B cell (primary cell): ENCODE data around the gene HDLBP. TPM values are rescaled to one million over a fixed set of nuclear protein-coding genes. Genes with fewer than 3 reads are reported as not detected.

Experiments
- ATAC-seq: fragments of 200-7000 bp; cut with Tn5 transposase; one replicate; pipeline ENCODE4 v1.10.0; 2021; ENCODE audit warnings: low read depth, mild to moderate bottlenecking, moderate number of reproducible peaks, moderate library complexity
- CTCF ChIA-PET: fragments of 350-600 bp; sonication (Branson Sonifier 250); formaldehyde crosslinking; loops from one replicate; lab custom pipeline; 2021; ENCODE audit warnings: antibody characterized with exemption, inconsistent platforms; lab: Charles Lee
- POLR2A ChIA-PET: fragments of 350-600 bp; sonication (Branson Sonifier 250); formaldehyde crosslinking; loops from one replicate; lab custom pipeline; 2021; ENCODE audit warnings: antibody characterized with exemption; lab: Charles Lee
- DNase-seq: peaks from one replicate; pipeline ENCODE4 v3.0.0; 2013
- H2AFZ ChIP-seq: 2 replicates; pipeline ENCODE4 v1.6.1; 2012; ENCODE audit warnings: mild to moderate bottlenecking, low read depth, low read length; ENCODE audit not compliant: insufficient read depth, poor library complexity, severe bottlenecking
- H3K27ac ChIP-seq, 2 donors: 1 replicate in 1 of 2; 2 replicates in 1 of 2; pipeline ENCODE4 v1.5.1; 2012 to 2013; ENCODE audit warnings: low read length in 2 of 2, mild to moderate bottlenecking in 2 of 2, moderate library complexity in 1 of 2
- H3K27me3 ChIP-seq, 4 experiments: fragments of 200-600 bp in 1 of 4; sonication (generic) in 1 of 4; replicated peaks in 1 of 4; 1 replicate in 2 of 4; 2 replicates in 2 of 4; pipeline versions ENCODE4 v1.6.1 to v1.7.0; 2013 to 2016; ENCODE audit warnings: low read length in 3 of 4, mild to moderate bottlenecking in 2 of 4, mixed read lengths in 1 of 4, moderate library complexity in 1 of 4; ENCODE audit not compliant: insufficient read depth in 4 of 4, control insufficient read depth in 3 of 4; ENCODE audit errors: control extremely low read depth in 1 of 4
- H3K36me3 ChIP-seq, 2 experiments: replicated peaks in 1 of 2; 1 replicate in 1 of 2; 2 replicates in 1 of 2; pipeline versions ENCODE4 v1.6.1 to v1.7.1; 2013; ENCODE audit warnings: low read length in 1 of 2; ENCODE audit not compliant: insufficient read depth in 2 of 2, control insufficient read depth in 1 of 2; ENCODE audit errors: control extremely low read depth in 1 of 2, extremely low read depth in 1 of 2
- H3K4me1 ChIP-seq, 2 donors: fragments of 200-600 bp in 1 of 2; sonication (generic) in 1 of 2; 1 replicate in 1 of 2; 2 replicates in 1 of 2; pipeline versions ENCODE4 v1.5.1 to v1.6.1; 2013 to 2017; ENCODE audit warnings: low read length in 2 of 2; ENCODE audit not compliant: control insufficient read depth in 2 of 2, insufficient read depth in 2 of 2
- H3K4me2 ChIP-seq: replicated peaks from 2 replicates; pipeline ENCODE3; 2012; ENCODE audit warnings: mild to moderate bottlenecking, low read depth, low read length; ENCODE audit not compliant: poor library complexity, severe bottlenecking
- H3K4me3 ChIP-seq, 5 experiments: fragments of 200-600 bp in 1 of 5; sonication (generic) in 1 of 5; 1 replicate in 3 of 5; 2 replicates in 2 of 5; pipeline versions ENCODE4 v1.5.1 to v1.7.0; 2011 to 2016; ENCODE audit warnings: low read length in 4 of 5, mild to moderate bottlenecking in 4 of 5, low read depth in 2 of 5, control low read depth in 1 of 5, moderate library complexity in 1 of 5; ENCODE audit not compliant: insufficient read depth in 1 of 5; ENCODE audit errors: control extremely low read depth in 1 of 5, extremely low read depth in 1 of 5
- H3K79me2 ChIP-seq: fragments of 200-600 bp; sonication (generic); one replicate; pipeline ENCODE4 v1.6.0; 2016; ENCODE audit warnings: low read length; ENCODE audit not compliant: control insufficient read depth, insufficient read depth
- H3K9ac ChIP-seq: fragments of 200-600 bp; sonication (generic); 2 replicates; pipeline ENCODE4 v1.6.1; 2017; ENCODE audit warnings: mild to moderate bottlenecking, low read length, moderate library complexity
- H3K9me3 ChIP-seq, 3 donors: one replicate each; pipeline versions ENCODE4 v1.6.1 to v1.7.1; 2013; ENCODE audit warnings: low read length in 2 of 3; ENCODE audit not compliant: control insufficient read depth in 2 of 3, insufficient read depth in 1 of 3; ENCODE audit errors: control extremely low read depth in 1 of 3
- H4K20me1 ChIP-seq: 2 replicates; pipeline ENCODE4 v1.6.0; 2012; ENCODE audit warnings: mild to moderate bottlenecking, low read length; ENCODE audit not compliant: insufficient read depth, control insufficient read depth, poor library complexity, severe bottlenecking
- H3K27ac Mint-ChIP-seq: one replicate; pipeline ENCODE4 v1.8.0; 2021; ENCODE audit warnings: mixed read lengths
- H3K27me3 Mint-ChIP-seq: one replicate; pipeline ENCODE4 v1.8.0; 2021; ENCODE audit warnings: mixed read lengths
- H3K4me1 Mint-ChIP-seq: one replicate; pipeline ENCODE4 v1.8.0; 2021; ENCODE audit warnings: mixed read lengths
- H3K4me3 Mint-ChIP-seq: one replicate; pipeline ENCODE4 v1.8.0; 2021; ENCODE audit warnings: mixed read lengths
- H3K9me3 Mint-ChIP-seq: one replicate; pipeline ENCODE4 v1.8.0; 2022; ENCODE audit warnings: mixed read lengths; ENCODE audit not compliant: insufficient read depth
- CTCF ChIP-seq: fragments of 200-600 bp; IDR thresholded peaks from one replicate; pipeline ENCODE4 v1.8.0; 2022; ENCODE audit warnings: antibody characterized with exemption, mild to moderate bottlenecking
- EZH2 ChIP-seq: IDR thresholded peaks from 2 replicates; pipeline ENCODE4 v1.6.1; 2012; ENCODE audit warnings: borderline replicate concordance, low read depth, mild to moderate bottlenecking, moderate library complexity, low read length; ENCODE audit not compliant: insufficient read depth, poor library complexity, severe bottlenecking
- WGBS: methylation state at CpG from one replicate; pipeline ENCODE4 v1.1.5; 2013; ENCODE audit warnings: missing lambda C conversion rate; ENCODE audit not compliant: insufficient coverage; 5-methylcytosine and 5-hydroxymethylcytosine counted together
- intact Hi-C: fragments of 100-400 bp; cut with micrococcal nuclease; formaldehyde crosslinking; loops from one replicate; pipeline ENCODE4 v1.10.0; 2022
- polyA plus RNA-seq: library from polyadenylated mRNA; depleted of rRNA; stranded (reverse); fragments of >200 nt; gene quantifications from 2 replicates; pipeline ENCODE4 v1.2.3, GENCODE V29; 2012
- total RNA-seq, 2 donors: library from RNA; stranded (reverse); fragments of 120-200 nt in 1 of 2; gene quantifications; 1 replicate in 1 of 2; 2 replicates in 1 of 2; pipeline versions ENCODE4 v1.2.3 to v1.2.4, GENCODE V29; 2013 to 2022

The HDLBP gene
- total and polyA plus RNA-seq, 2 donors (not counting 1 experiment from before 2014, with no cell fraction given), result 55.1 to 127 TPM

GRCh38 chr2:241193271-241193670 lies 122.2 kb downstream of the HDLBP start:
- Mint-ChIP-seq H3K4me3 (no peak overlapping the region), H3K9me3 (no peaks in the 10 kb centered on the region), H3K27ac (no peak overlapping the region), H3K4me1 (peaks cover 4% of the 10 kb centered on the region), H3K27me3 (no peaks in the 10 kb centered on the region)
- Histone ChIP-seq H3K9ac (no peak overlapping the region), H3K4me3 (no peak overlapping the region), H3K79me2 (no peaks in the 10 kb centered on the region), H3K9me3 (peaks cover 0 to 3% (median 0%) of the 10 kb centered on the region in 3 donors), H2AFZ (no peak overlapping the region), H3K4me1 (peaks cover 0 to 7% of the 10 kb centered on the region in 2 donors), H3K4me2 (no peak overlapping the region), H3K36me3 (no peaks in the 10 kb centered on the region), H4K20me1 (no peaks in the 10 kb centered on the region), H3K27ac (no peak overlapping the region), H3K27me3 (no peaks in the 10 kb centered on the region)
- CTCF ChIA-PET, result no interaction called here
- no peak for DNase-seq
- intact Hi-C loops, result no loop called here
- no peak for ATAC-seq
- TF ChIP-seq EZH2, result no peak
- no peak for TF ChIP-seq CTCF
- POLR2A ChIA-PET, result no interaction called here
- no CpG with 5 or more reads among the region's 8 CpGs for WGBS

DNA sequence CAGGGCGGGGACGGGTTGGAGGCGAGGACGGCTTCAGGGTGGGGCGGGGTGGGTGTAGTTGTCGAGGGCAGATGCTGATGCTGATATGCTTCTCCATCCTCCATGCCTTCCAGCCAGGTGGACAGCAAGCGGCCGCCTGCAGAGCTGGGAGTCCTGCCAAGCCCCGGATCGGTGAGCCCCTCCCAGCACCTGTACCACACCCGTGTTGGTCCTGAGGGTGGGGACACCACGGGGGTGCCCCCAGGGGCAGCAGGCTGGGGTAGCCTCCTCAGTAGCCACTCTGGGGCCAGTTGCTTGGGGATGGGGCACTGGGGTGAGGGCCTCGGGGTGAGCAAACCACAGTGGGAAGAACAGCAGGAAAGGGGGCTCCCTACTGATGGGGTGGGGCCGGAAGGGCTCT lies 124.4 kb downstream of the HDLBP start:
- Histone ChIP-seq H3K79me2 (no peaks in the 10 kb centered on the region), H3K4me2 (no peak overlapping the region), H3K27me3 (no peaks in the 10 kb centered on the region), H4K20me1 (no peaks in the 10 kb centered on the region), H3K9me3 (peaks cover 0 to 3% (median 0%) of the 10 kb centered on the region in 3 donors), H3K9ac (no peak overlapping the region), H3K36me3 (no peaks in the 10 kb centered on the region), H3K4me1 (peaks cover 0 to 12% of the 10 kb centered on the region in 2 donors), H2AFZ (no peak overlapping the region), H3K4me3 (no peak overlapping the region), H3K27ac (no peak overlapping the region)
- DNase-seq (no peak), ATAC-seq (no peak)
- H3K27ac Mint-ChIP-seq, result no peak overlapping the region
- no peaks in the 10 kb centered on the region for H3K9me3 Mint-ChIP-seq
- ChIA-PET CTCF (no interaction called here), POLR2A (no interaction called here)
- no peak overlapping the region for H3K4me3 Mint-ChIP-seq
- no peaks in the 10 kb centered on the region for H3K27me3 Mint-ChIP-seq
- intact Hi-C loops, result no loop called here
- peaks cover 7% of the 10 kb centered on the region for H3K4me1 Mint-ChIP-seq
- 72% methylated on average over 4 of the region's 14 CpGs for WGBS
- no peak for TF ChIP-seq CTCF
- TF ChIP-seq EZH2, result no peak
